ENCODE data around the gene OSBPL7. TPM values are rescaled to one million over a fixed set of nuclear protein-coding genes. Genes with fewer than 3 reads are reported as not detected.

The OSBPL7 gene
- total RNA-seq, 1 experiment from 2014 or later = 13.0 TPM

- H3K27me3 Mint-ChIP-seq (ENCODE audit: low read depth) = peaks cover 43% of the 10 kb centered on the region
- DNase-seq = no peak
- no peak for TF ChIP-seq CTCF (conservative IDR thresholded peaks at IDR 0.05)
- no peaks in the 10 kb centered on the region for H3K4me1 ChIP-seq (ENCODE audit: insufficient read depth, low read length)
- no peak overlapping the region for H2BK20ac ChIP-seq (ENCODE audit: low read depth, low read length, poor library complexity, severe bottlenecking)
- WGBS (ENCODE audit: extremely low coverage, insufficient read length, low lambda C conversion rate) = no CpG with 5 or more reads among the region's 5 CpGs
- no peak overlapping the region for H2BK120ac ChIP-seq (ENCODE audit: low read depth, low read length, poor library complexity, severe bottlenecking)
- H3K14ac ChIP-seq (ENCODE audit: insufficient read depth, low read length) = no peak overlapping the region
- H3K27me3 ChIP-seq (ENCODE audit: insufficient read depth, low read length) = no peaks in the 10 kb centered on the region
- no peak overlapping the region for H3K4ac ChIP-seq (ENCODE audit: low read depth, low read length)
- no peak overlapping the region for H2BK15ac ChIP-seq (ENCODE audit: low read depth, low read length)
- H2AFZ ChIP-seq (ENCODE audit: low read length) = no peak overlapping the region
- H3T11ph ChIP-seq (ENCODE audit: low read length) = no peak overlapping the region
- H3K36me3 Mint-ChIP-seq (ENCODE audit: insufficient read depth in 1 of 3, low read depth in 3 of 3) = no peaks in the 10 kb centered on the region
- H3K79me2 ChIP-seq (ENCODE audit: insufficient read depth, low read length) = no peaks in the 10 kb centered on the region
- no peak overlapping the region for H2AK5ac ChIP-seq (ENCODE audit: insufficient read length, low read length)
- H3K4me2 ChIP-seq (ENCODE audit: insufficient read depth, insufficient read length, low read length) = no peak overlapping the region
- H3K9ac ChIP-seq (ENCODE audit: extremely low read depth, insufficient read length, low read length) = no peak overlapping the region
- H4K20me1 ChIP-seq (ENCODE audit: control insufficient read depth, insufficient read depth, insufficient read length) = no peaks in the 10 kb centered on the region
- no peak overlapping the region for H2BK5ac ChIP-seq (ENCODE audit: insufficient read length, low read length)
- H3K23me2 ChIP-seq (ENCODE audit: insufficient read length, low read depth, low read length, poor library complexity, severe bottlenecking) = no peaks in the 10 kb centered on the region
- H3K23ac ChIP-seq (ENCODE audit: insufficient read length, low read depth, low read length) = no peak overlapping the region
- H2BK12ac ChIP-seq (ENCODE audit: insufficient read length, low read depth, low read length) = no peak overlapping the region
- no peak overlapping the region for H4K91ac ChIP-seq (ENCODE audit: insufficient read length, low read depth, low read length)
- peaks cover 8 to 22% of the 10 kb centered on the region in 2 experiments for H3K9me3 Mint-ChIP-seq
- no peak overlapping the region for H4K8ac ChIP-seq (replicated peaks; ENCODE audit: insufficient read length, low read depth, low read length)
- H3K27ac Mint-ChIP-seq = no peak overlapping the region
- H3K4me1 Mint-ChIP-seq = no peaks in the 10 kb centered on the region
- H3K79me1 ChIP-seq (ENCODE audit: insufficient read depth, low read depth, low read length, poor library complexity, severe bottlenecking) = no peaks in the 10 kb centered on the region
- no peak overlapping the region for H3K27ac ChIP-seq (ENCODE audit: insufficient read length, low read depth, low read length)
- H3K4me3 Mint-ChIP-seq = no peak overlapping the region
- no peak overlapping the region for H3K56ac ChIP-seq (ENCODE audit: insufficient read length, low read depth, low read length)
- no peaks in the 10 kb centered on the region for H3K9me3 ChIP-seq (ENCODE audit: control insufficient read depth, low read depth, low read length)
- no peak overlapping the region for H3K18ac ChIP-seq (ENCODE audit: insufficient read length, low read depth, low read length)
- no peak overlapping the region for H4K5ac ChIP-seq (ENCODE audit: insufficient read length, low read depth, low read length)
These were observed 61.0 kb downstream of the OSBPL7 start for GRCh38 chr17:47760409-47761140.

Data from H9 (cell line).